Suprapubic skin (tissue), 4 donors: ENCODE data around the gene SEC14L3. TPM values are rescaled to one million over a fixed set of nuclear protein-coding genes. Genes with fewer than 3 reads are reported as not detected.
"Not testable (repeated sequence)": the region's sequence is repeated elsewhere in the genome, so short reads cannot be mapped to it uniquely, and the experiment has no call there.

Experiments
- DNase-seq, 2 donors: peaks; one replicate each; pipeline ENCODE4 v3.0.0-alpha.2; 2019; ENCODE audit warnings: low spot score in 2 of 2
- H3K27ac ChIP-seq: fragments of 200-600 bp; sonication (generic); one replicate; pipeline ENCODE4 v1.5.1; 2019
- H3K27me3 ChIP-seq: fragments of 200-600 bp; sonication (generic); one replicate; pipeline ENCODE4 v1.5.1; 2019
- H3K36me3 ChIP-seq: fragments of 200-600 bp; sonication (generic); one replicate; pipeline ENCODE4 v1.5.1; 2019
- H3K4me1 ChIP-seq: fragments of 200-600 bp; sonication (generic); one replicate; pipeline ENCODE4 v1.5.1; 2019
- H3K4me3 ChIP-seq: fragments of 200-600 bp; sonication (generic); one replicate; pipeline ENCODE4 v1.5.1; 2019; ENCODE audit warnings: mild to moderate bottlenecking
- H3K9me3 ChIP-seq: fragments of 200-600 bp; sonication (generic); one replicate; pipeline ENCODE4 v1.5.1; 2019
- EP300 ChIP-seq: sonication (generic); formaldehyde crosslinking; IDR thresholded peaks from one replicate; pipeline ENCODE4 v1.6.1; 2017; ENCODE audit warnings: antibody characterized with exemption
- POLR2A ChIP-seq, 2 donors: fragments of 450-650 bp; IDR thresholded peaks; one replicate each; pipeline ENCODE4 v1.6.1; 2017; ENCODE audit warnings: antibody characterized with exemption in 2 of 2, mild to moderate bottlenecking in 2 of 2, moderate library complexity in 2 of 2
- POLR2AphosphoS5 ChIP-seq, 3 donors: sonication (generic); formaldehyde crosslinking; IDR thresholded peaks; one replicate each; pipeline ENCODE4 v1.6.1; 2017; ENCODE audit warnings: antibody characterized with exemption in 3 of 3
- WGBS: methylation state at CpG from one replicate; pipeline ENCODE4 v1.1.5; 2018; 5-methylcytosine and 5-hydroxymethylcytosine counted together
- total RNA-seq, 4 donors: library from RNA; depleted of rRNA; stranded (reverse); fragments of >200 nt; gene quantifications; one replicate each; pipeline ENCODE4 v1.1.0, GENCODE V29; 2016
- TF ChIP-seq, protein P1 (sequence below), 2 donors: fragments of 200-600 bp in 1 of 2; fragments of 450-650 bp in 1 of 2; sonication (generic) in 1 of 2; IDR thresholded peaks; one replicate each; pipeline ENCODE4 v1.5.1; 2016 to 2019; ENCODE audit warnings: antibody characterized with exemption in 2 of 2, mild to moderate bottlenecking in 1 of 2, moderate library complexity in 1 of 2

SEC14L3 gene
- total RNA-seq, 4 donors from 2014 or later: not detected

DNA sequence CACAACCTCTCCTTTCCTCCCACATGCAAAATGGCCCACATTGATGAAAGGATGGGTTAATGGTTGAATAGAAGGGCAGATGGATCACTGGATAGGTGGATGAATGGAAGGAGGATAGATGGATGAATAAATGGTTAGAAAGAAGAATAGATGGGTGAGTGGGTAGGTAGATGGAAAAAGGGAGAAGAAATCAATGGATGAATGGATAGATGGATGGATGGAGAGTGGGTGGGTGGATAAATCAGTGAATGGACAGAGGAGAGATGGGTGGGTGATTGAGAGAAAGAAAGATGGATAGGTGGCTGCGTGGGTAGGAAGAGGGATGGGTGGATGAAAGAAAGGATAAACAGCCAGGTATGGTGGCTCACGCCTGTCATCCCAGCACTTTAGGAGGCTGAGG lies 1.2 kb downstream of the SEC14L3 start:
- Histone ChIP-seq H3K9me3 (no peaks in the 10 kb centered on the region), H3K27me3 (peaks cover 16% of the 10 kb centered on the region), H3K36me3 (no peaks in the 10 kb centered on the region), H3K4me1 (no peaks in the 10 kb centered on the region), H3K4me3 (no peak overlapping the region), H3K27ac (no peak overlapping the region)
- 92% methylated on average over 2 of the region's 2 CpGs for WGBS
- TF ChIP-seq POLR2A (IDR thresholded peaks at IDR 0.05): no peak
- TF ChIP-seq, protein P1, sequence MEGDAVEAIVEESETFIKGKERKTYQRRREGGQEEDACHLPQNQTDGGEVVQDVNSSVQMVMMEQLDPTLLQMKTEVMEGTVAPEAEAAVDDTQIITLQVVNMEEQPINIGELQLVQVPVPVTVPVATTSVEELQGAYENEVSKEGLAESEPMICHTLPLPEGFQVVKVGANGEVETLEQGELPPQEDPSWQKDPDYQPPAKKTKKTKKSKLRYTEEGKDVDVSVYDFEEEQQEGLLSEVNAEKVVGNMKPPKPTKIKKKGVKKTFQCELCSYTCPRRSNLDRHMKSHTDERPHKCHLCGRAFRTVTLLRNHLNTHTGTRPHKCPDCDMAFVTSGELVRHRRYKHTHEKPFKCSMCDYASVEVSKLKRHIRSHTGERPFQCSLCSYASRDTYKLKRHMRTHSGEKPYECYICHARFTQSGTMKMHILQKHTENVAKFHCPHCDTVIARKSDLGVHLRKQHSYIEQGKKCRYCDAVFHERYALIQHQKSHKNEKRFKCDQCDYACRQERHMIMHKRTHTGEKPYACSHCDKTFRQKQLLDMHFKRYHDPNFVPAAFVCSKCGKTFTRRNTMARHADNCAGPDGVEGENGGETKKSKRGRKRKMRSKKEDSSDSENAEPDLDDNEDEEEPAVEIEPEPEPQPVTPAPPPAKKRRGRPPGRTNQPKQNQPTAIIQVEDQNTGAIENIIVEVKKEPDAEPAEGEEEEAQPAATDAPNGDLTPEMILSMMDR (IDR thresholded peaks at IDR 0.05): no peak
- no peak for DNase-seq

DNA sequence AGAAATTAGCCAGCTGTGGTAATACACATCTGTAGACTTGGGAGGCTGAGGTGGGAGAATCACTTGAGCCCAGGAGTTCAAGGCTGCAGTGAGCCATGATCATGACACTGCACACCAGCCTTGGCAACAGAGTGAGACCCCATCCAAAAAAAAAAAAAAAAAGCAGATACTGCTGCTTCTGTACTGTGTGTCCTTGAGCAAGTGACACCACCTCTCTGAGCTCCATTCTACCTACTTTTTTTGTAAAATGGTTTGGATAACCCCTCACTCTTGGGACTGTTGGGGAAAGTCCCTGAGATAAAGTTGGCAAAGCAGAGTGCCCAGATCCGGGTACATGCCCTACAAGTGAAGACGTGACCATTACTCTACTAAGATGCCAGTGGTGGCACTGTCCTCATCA lies 2.7 kb downstream of the SEC14L3 start:
- no peak overlapping the region for H3K27ac ChIP-seq
- no peak for TF ChIP-seq POLR2A (IDR thresholded peaks at IDR 0.05)
- TF ChIP-seq EP300: no peak
- TF ChIP-seq, protein P1 (IDR thresholded peaks at IDR 0.05): no peak
- TF ChIP-seq POLR2AphosphoS5 (IDR thresholded peaks at IDR 0.05): no peak
- no peaks in the 10 kb centered on the region for H3K9me3 ChIP-seq
- peaks cover 16% of the 10 kb centered on the region for H3K27me3 ChIP-seq
- H3K4me1 ChIP-seq: no peaks in the 10 kb centered on the region
- H3K36me3 ChIP-seq: no peaks in the 10 kb centered on the region
- no peak overlapping the region for H3K4me3 ChIP-seq
- 43% methylated on average over 2 of the region's 2 CpGs for WGBS
- no peak for DNase-seq

- H3K27ac ChIP-seq, H3K4me3 ChIP-seq, DNase-seq, H3K4me1 ChIP-seq, H3K9me3 ChIP-seq, H3K36me3 ChIP-seq, H3K27me3 ChIP-seq: not testable (repeated sequence)
- WGBS: 89% methylated on average over 6 of the region's 6 CpGs
Observed at GRCh38 chr22:30460555-30460954, 11.3 kb downstream of the SEC14L3 start.

- 77% methylated on average over 4 of the region's 4 CpGs for WGBS
- no peak for DNase-seq
- TF ChIP-seq, protein P1 (IDR thresholded peaks at IDR 0.05): no peak
- TF ChIP-seq POLR2A (IDR thresholded peaks at IDR 0.05): no peak
- TF ChIP-seq EP300: no peak
- no peak for TF ChIP-seq POLR2AphosphoS5 (IDR thresholded peaks at IDR 0.05)
- H3K27me3 ChIP-seq: no peaks in the 10 kb centered on the region
- H3K4me1 ChIP-seq: no peaks in the 10 kb centered on the region
- H3K9me3 ChIP-seq: no peaks in the 10 kb centered on the region
- no peak overlapping the region for H3K27ac ChIP-seq
- no peaks in the 10 kb centered on the region for H3K36me3 ChIP-seq
- no peak overlapping the region for H3K4me3 ChIP-seq
Observed at GRCh38 chr22:30460147-30460546, 11.7 kb downstream of the SEC14L3 start.

- WGBS: 57% methylated on average over 4 of the region's 4 CpGs
- no peak overlapping the region for H3K27ac ChIP-seq
- H3K36me3 ChIP-seq: no peaks in the 10 kb centered on the region
- DNase-seq: no peak
- H3K4me1 ChIP-seq: no peaks in the 10 kb centered on the region
- H3K27me3 ChIP-seq: no peaks in the 10 kb centered on the region
- H3K4me3 ChIP-seq: no peak overlapping the region
- no peaks in the 10 kb centered on the region for H3K9me3 ChIP-seq
- TF ChIP-seq POLR2AphosphoS5 (IDR thresholded peaks at IDR 0.05) (no peak), POLR2A (IDR thresholded peaks at IDR 0.05) (no peak), EP300 (no peak)
- TF ChIP-seq, protein P1 (IDR thresholded peaks at IDR 0.05): no peak
Observed at GRCh38 chr22:30459181-30460052, 12.4 kb downstream of the SEC14L3 start.
